ENCODE measurements around the gene CPEB3.

Gene CPEB3

DNA sequence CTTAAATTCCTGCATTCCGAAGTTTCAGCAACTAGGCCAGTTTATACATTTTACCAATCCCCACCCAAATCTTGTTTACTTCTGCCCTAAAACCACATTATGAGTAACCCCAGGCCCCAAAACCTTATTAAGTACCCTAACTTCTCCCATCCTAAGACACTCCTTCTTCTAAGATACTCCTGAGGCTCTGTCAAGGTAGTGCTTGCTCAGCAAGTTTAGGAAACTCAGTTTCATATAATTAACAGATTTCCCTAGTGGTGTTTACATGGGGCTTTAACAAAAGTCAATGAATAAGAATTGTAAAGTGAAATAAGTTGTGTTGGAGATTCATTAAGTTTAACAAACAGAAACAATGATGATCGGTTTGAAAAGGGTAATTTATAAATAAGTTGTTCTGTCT is 77.8 kb downstream of the CPEB3 start:
- no peak overlapping the region for H3K27ac ChIP-seq
- no peak overlapping the region for H3K4me3 ChIP-seq
- DNase-seq (ENCODE audit: low spot score) = no peak
- no peak for TF ChIP-seq CTCF (IDR thresholded peaks at IDR 0.05)

DNA sequence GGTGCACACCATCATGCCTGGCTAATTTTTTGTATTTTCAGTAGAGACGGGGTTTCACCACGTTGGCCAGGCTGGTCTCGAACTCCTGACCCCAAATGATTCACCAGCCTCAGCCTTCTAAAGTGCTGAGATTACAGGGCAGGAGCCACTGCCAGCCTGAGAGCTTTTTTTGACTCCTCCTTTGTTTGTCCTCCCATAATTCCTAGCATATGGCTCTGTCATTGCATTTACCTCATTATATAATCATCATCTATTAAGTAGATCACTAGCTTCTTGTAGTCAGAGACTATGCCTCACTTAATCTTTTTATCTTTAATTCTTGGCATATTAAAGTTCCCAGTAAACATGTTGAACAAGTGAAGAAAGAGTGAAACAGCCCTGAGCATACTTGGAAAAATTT is 82.1 kb downstream of the CPEB3 start:
- TF ChIP-seq CTCF (IDR thresholded peaks at IDR 0.05) = no peak
- Histone ChIP-seq H3K27ac (no peak overlapping the region), H3K4me3 (no peak overlapping the region)
- DNase-seq (ENCODE audit: low spot score) = no peak

DNA sequence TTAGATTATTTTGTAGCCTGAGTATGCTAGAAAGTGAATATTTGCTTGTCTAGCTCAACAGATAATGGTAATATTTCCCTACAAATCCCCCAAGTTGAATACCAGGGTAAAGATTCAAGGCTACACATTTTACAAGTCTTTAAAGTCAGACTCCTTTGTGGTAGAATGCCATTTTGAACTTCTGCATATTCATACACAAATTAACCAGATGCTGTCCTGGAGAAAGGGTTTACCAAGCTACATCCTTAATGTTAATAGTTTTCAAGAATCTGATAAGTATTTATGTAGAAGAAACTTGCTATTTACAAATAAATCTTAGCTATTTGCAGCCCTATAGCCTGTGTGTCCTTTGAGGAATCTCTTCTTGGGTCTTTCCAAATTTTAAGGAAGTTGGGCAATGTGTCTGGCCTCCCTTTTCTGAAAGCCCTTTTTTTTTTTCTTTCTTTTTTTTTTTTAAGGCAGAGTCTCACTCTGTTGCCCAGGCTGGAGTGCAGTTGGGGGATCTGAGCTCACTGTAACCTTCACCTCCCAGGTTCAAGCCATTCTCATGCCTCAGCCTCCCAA is 82.6 kb downstream of the CPEB3 start:
- H3K4me3 ChIP-seq = no peak overlapping the region
- H3K27ac ChIP-seq = no peak overlapping the region
- no peak for TF ChIP-seq CTCF (IDR thresholded peaks at IDR 0.05)
- no peak for DNase-seq (ENCODE audit: low spot score)

- no peak for TF ChIP-seq CTCF (IDR thresholded peaks at IDR 0.05)
- H3K27ac ChIP-seq = no peak overlapping the region
- H3K4me3 ChIP-seq = no peak overlapping the region
- no peak for DNase-seq (ENCODE audit: low spot score)
These were observed 83.8 kb downstream of the CPEB3 start for GRCh38 chr10:92207061-92207460.

GRCh38 chr10:92203919-92204623 is 86.8 kb downstream of the CPEB3 start:
- no peak overlapping the region for H3K27ac ChIP-seq
- no peak for DNase-seq (ENCODE audit: low spot score)
- TF ChIP-seq CTCF (IDR thresholded peaks at IDR 0.05) = no peak
- H3K4me3 ChIP-seq = no peak overlapping the region

DNA sequence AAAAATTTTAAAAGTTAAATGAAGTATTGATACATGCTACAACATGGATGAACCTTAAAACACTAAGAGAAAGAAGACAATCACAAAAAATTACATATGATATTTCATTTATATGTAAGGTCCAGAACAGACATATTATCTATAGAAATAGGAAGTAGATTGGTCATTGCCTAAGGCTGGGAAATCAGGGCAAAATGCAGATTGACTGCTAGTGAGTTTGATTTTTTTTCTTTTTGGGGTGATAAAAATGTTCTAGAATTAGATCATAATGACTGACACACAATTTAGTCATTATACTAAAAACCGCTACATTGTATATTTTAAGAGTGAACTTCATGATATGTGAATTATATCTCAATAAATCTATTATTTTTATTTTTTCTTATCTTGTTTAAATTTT is 88.3 kb downstream of the CPEB3 start:
- DNase-seq (ENCODE audit: low spot score) = no peak
- Histone ChIP-seq H3K4me3 (no peak overlapping the region), H3K27ac (no peak overlapping the region)
- no peak for TF ChIP-seq CTCF (IDR thresholded peaks at IDR 0.05)

DNA sequence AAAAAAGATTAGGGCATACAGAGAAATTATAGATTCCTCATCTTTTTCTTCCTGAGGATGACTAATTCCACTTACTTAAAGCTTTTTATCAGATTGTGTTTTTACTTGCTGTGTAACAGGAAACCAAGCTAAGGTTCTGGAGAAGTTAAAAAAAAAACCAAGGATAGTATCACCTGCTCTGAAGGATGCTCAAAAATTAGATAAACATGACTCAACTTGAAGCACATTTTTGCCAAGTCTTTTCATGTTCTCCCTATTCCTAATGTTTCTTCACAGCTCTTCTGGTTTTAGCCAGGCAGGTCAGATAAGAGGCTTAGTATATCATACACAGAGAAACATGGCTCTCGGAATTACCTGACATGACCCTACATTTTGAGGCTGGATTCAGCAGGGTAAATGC is 90.3 kb downstream of the CPEB3 start:
- TF ChIP-seq CTCF (IDR thresholded peaks at IDR 0.05) = no peak
- H3K4me3 ChIP-seq = no peak overlapping the region
- H3K27ac ChIP-seq = no peak overlapping the region
- no peak for DNase-seq (ENCODE audit: low spot score)
